K562 (cell line): ENCODE data around the gene VAC14. TPM values are rescaled to one million over a fixed set of nuclear protein-coding genes. Genes with fewer than 3 reads are reported as not detected.

Source experiments
- ATAC-seq: fragments of 200-7000 bp; cut with Tn5 transposase; 3 replicates; pipeline ENCODE4 v1.9.1; 2020; ENCODE audit warnings: moderate library complexity
- BruUV-seq: library from RNA; stranded (reverse); fragments of 400-500 nt; replicated peaks from 2 replicates; lab custom pipeline; 2021; lab: Mats Ljungman, UMichigan
- CTCF ChIA-PET: fragments of 300-600 bp; formaldehyde crosslinking; extraction: SDS; loops from one replicate; lab custom pipeline; 2021; ENCODE audit warnings: low intra/inter-chr PET ratio; lab: Yijun Ruan, JAX
- POLR2A ChIA-PET: fragments of 300-600, 350-650 bp; sonication (Branson Sonifier 250); formaldehyde crosslinking; extraction: SDS; loops from one replicate; lab custom pipeline; 2021; ENCODE audit warnings: antibody characterized with exemption, inconsistent platforms; lab: Yijun Ruan, JAX
- DNase-seq, 4 experiments: peaks; one replicate each; pipeline versions ENCODE4 v3.0.0 to v3.0.0-alpha.2; 2011 to 2018; ENCODE audit warnings: low spot score in 3 of 4, mixed read lengths in 3 of 4; ENCODE audit errors: extremely low read depth in 1 of 4
- FAIRE-seq: peaks from 2 replicates; lab custom pipeline; 2011; peaks lifted over from hg19 to GRCh38; lab: Jason Lieb, UNC
- H2AFZ ChIP-seq: 2 replicates; pipeline ENCODE4 v1.6.0; 2011; ENCODE audit warnings: low read depth, low read length, control low read depth, inconsistent platforms
- H3K27ac ChIP-seq: fragments of 200-600 bp; 3 replicates; pipeline ENCODE4 v1.8.0; 2011; ENCODE audit warnings: low read depth, mild to moderate bottlenecking, control low read depth, inconsistent platforms, low read length, moderate library complexity, mixed read lengths; ENCODE audit errors: extremely low read depth
- H3K27me3 ChIP-seq, 2 experiments: fragments of 300-600 bp in 1 of 2; 2 replicates in 1 of 2; 3 replicates in 1 of 2; pipeline versions ENCODE4 v1.6.0 to v1.8.0; 2011; ENCODE audit warnings: inconsistent platforms in 2 of 2, low read length in 2 of 2, mild to moderate bottlenecking in 1 of 2, mixed read lengths in 1 of 2, moderate library complexity in 1 of 2; ENCODE audit not compliant: control insufficient read depth in 2 of 2, insufficient read depth in 2 of 2
- H3K36me3 ChIP-seq: fragments of 300-600 bp; 3 replicates; pipeline ENCODE4 v1.8.0; 2011; ENCODE audit warnings: mild to moderate bottlenecking, low read length, inconsistent platforms; ENCODE audit not compliant: control insufficient read depth, insufficient read depth
- H3K4me1 ChIP-seq, 2 experiments: fragments of 200-600 bp in 1 of 2; replicated peaks in 1 of 2; 2 replicates in 1 of 2; 3 replicates in 1 of 2; pipeline versions ENCODE4 v1.5.1 to v1.8.0; 2011; ENCODE audit warnings: inconsistent platforms in 2 of 2, low read length in 2 of 2, mild to moderate bottlenecking in 1 of 2, mixed read lengths in 1 of 2, moderate library complexity in 1 of 2; ENCODE audit not compliant: control insufficient read depth in 2 of 2, insufficient read depth in 2 of 2
- H3K4me2 ChIP-seq: 2 replicates; pipeline ENCODE4 v1.6.1; 2011; ENCODE audit warnings: low read length, control low read depth, inconsistent platforms, mixed read lengths; ENCODE audit not compliant: insufficient read depth
- H3K4me3 ChIP-seq: fragments of 200-600 bp; sonication (generic), shearing (Covaris generic); 2 replicates; pipeline ENCODE4 v1.5.1; 2016; ENCODE audit warnings: control low read depth, inconsistent platforms
- H3K79me2 ChIP-seq: fragments of 200-600 bp; 3 replicates; pipeline ENCODE4 v1.8.0; 2011; ENCODE audit warnings: low read length, inconsistent platforms; ENCODE audit not compliant: control insufficient read depth, insufficient read depth
- H3K9ac ChIP-seq, 2 experiments: 2 replicates each; pipeline versions ENCODE4 v1.6.0 to v1.6.1; 2011; ENCODE audit warnings: low read depth in 2 of 2, low read length in 2 of 2, control low read depth in 1 of 2, inconsistent platforms in 1 of 2, mild to moderate bottlenecking in 1 of 2, mixed read lengths in 1 of 2; ENCODE audit not compliant: insufficient read depth in 1 of 2
- H3K9me1 ChIP-seq: one replicate; pipeline ENCODE4 v1.6.0; 2011; ENCODE audit warnings: inconsistent platforms, mild to moderate bottlenecking, low read length, moderate library complexity; ENCODE audit not compliant: control insufficient read depth, insufficient read depth
- H3K9me3 ChIP-seq: replicated peaks from 2 replicates; pipeline ENCODE4 v1.5.1; 2011; ENCODE audit warnings: low read depth, low read length, inconsistent platforms; ENCODE audit not compliant: control insufficient read depth, insufficient read depth
- H4K20me1 ChIP-seq: replicated peaks from 2 replicates; pipeline ENCODE4 v1.6.1; 2011; ENCODE audit warnings: low read length, inconsistent platforms, mixed read lengths; ENCODE audit not compliant: control insufficient read depth, insufficient read depth
- CHD1 ChIP-seq: fragments of 200-600 bp; sonication (generic); IDR thresholded peaks from one replicate; pipeline ENCODE4 v1.6.1; 2012; ENCODE audit warnings: mild to moderate bottlenecking, moderate library complexity, low read length, inconsistent platforms
- CREBBP ChIP-seq: IDR thresholded peaks from one replicate; pipeline ENCODE4 v1.6.1; 2012; ENCODE audit warnings: low read depth, mild to moderate bottlenecking, control low read depth, inconsistent platforms, low read length
- LCOR ChIP-seq: sonication (generic); formaldehyde crosslinking; IDR thresholded peaks from 2 replicates; pipeline ENCODE4 v1.8.0; 2022; ENCODE audit warnings: mild to moderate bottlenecking, missing genetic modification reagents
- MTA1 ChIP-seq: fragments of 450-650 bp; IDR thresholded peaks from 2 replicates; pipeline ENCODE4 v1.6.1; 2017; ENCODE audit warnings: borderline replicate concordance
- MTA3 ChIP-seq: fragments of 450-650 bp; formaldehyde crosslinking; IDR thresholded peaks from 2 replicates; pipeline ENCODE4 v1.6.1; 2017; ENCODE audit warnings: mild to moderate bottlenecking, borderline replicate concordance
- RBM22 ChIP-seq: fragments of 200-400 bp; formaldehyde crosslinking; IDR thresholded peaks from 2 replicates; pipeline ENCODE4 v1.6.1; 2018; ENCODE audit warnings: low read length, low read depth; ENCODE audit not compliant: poor library complexity, severe bottlenecking
- RCOR1 ChIP-seq, 2 experiments: IDR thresholded peaks; 2 replicates each; pipeline ENCODE4 v1.6.1; 2012; ENCODE audit warnings: low read depth in 2 of 2, low read length in 2 of 2, borderline replicate concordance in 1 of 2, improper control_type of control experiment in 1 of 2
- SIRT6 ChIP-seq: IDR thresholded peaks from one replicate; pipeline ENCODE4 v1.6.1; 2012; ENCODE audit warnings: low read depth, mild to moderate bottlenecking, control low read depth, inconsistent platforms, low read length, moderate library complexity
- SMARCA4 ChIP-seq: fragments of 450-650 bp; IDR thresholded peaks from 2 replicates; pipeline ENCODE4 v1.6.1; 2016
- TBL1XR1 ChIP-seq, 2 experiments: IDR thresholded peaks; 2 replicates each; pipeline ENCODE4 v1.6.1; 2012; ENCODE audit warnings: improper control_type of control experiment in 2 of 2, low read length in 2 of 2, mild to moderate bottlenecking in 1 of 2
- TCF7 ChIP-seq: sonication (generic); IDR thresholded peaks from 2 replicates; pipeline ENCODE4 v1.6.1; 2016; ENCODE audit warnings: antibody characterized with exemption, borderline replicate concordance
- U2AF1 ChIP-seq: fragments of 200-400 bp; formaldehyde crosslinking; optimal IDR thresholded peaks from 2 replicates; pipeline ENCODE3; 2017; ENCODE audit warnings: mild to moderate bottlenecking, low read depth, low read length, moderate library complexity
- ZFPM2 ChIP-seq: fragments of 250-450 bp; sonication (Bioruptor Pico); IDR thresholded peaks from 2 replicates; pipeline ENCODE4 v1.5.1; 2022; ENCODE audit warnings: mild to moderate bottlenecking
- ZNF282 ChIP-seq: sonication (generic); formaldehyde crosslinking; IDR thresholded peaks from 2 replicates; pipeline ENCODE4 v1.8.1; 2023; ENCODE audit warnings: missing genetic modification reagents
- ZNF3 ChIP-seq: fragments of 250-450 bp; sonication (Bioruptor Pico); IDR thresholded peaks from 2 replicates; pipeline ENCODE4 v1.5.0; 2021; ENCODE audit warnings: mild to moderate bottlenecking, moderate library complexity
- ZNF668 ChIP-seq: fragments of 250-450 bp; sonication (Bioruptor Pico); IDR thresholded peaks from 2 replicates; pipeline ENCODE4 v1.8.0; 2022; ENCODE audit warnings: mild to moderate bottlenecking, inconsistent platforms
- ZNF766 ChIP-seq: fragments of 200-800 bp; sonication (Bioruptor generic); conservative IDR thresholded peaks from 2 replicates; pipeline ENCODE4 v1.6.1; 2016; ENCODE audit warnings: missing genetic modification characterization, missing compliant biosample characterization
- ZSCAN32 ChIP-seq: fragments of 450-650 bp; formaldehyde crosslinking; IDR thresholded peaks from 2 replicates; pipeline ENCODE4 v1.4.0; 2020; ENCODE audit warnings: mild to moderate bottlenecking, moderate library complexity
- WGBS: fragments of 100-300 bp; shearing (Covaris generic); methylation state at CpG from one replicate; pipeline ENCODE4 v1.1.6; 2016; ENCODE audit warnings: low coverage, mixed read lengths; ENCODE audit not compliant: insufficient coverage; ENCODE audit errors: missing lambda C conversion rate; 5-methylcytosine and 5-hydroxymethylcytosine counted together
- in situ Hi-C: fragments of 300-500 bp; cut with MboI; formaldehyde crosslinking; loops from 4 replicates; pipeline ENCODE4 v1.15.0; 2018; ENCODE audit warnings: inconsistent platforms, mixed read lengths
- intact Hi-C: fragments of 100-400 bp; cut with micrococcal nuclease; formaldehyde crosslinking; loops from 2 replicates; pipeline ENCODE4 v1.14.2; 2022
- polyA plus RNA-seq, 8 experiments: library from polyadenylated mRNA; depleted of rRNA in 4 of 8; stranded (reverse) in 5 of 8; unstranded in 3 of 8; fragments of >200 nt; fragmentation: Nextera tagmentation in 2 of 8; fragmentation: Illumina TruSeq in 1 of 8; extraction: Ambion mirVana in 2 of 8; extraction: Trizol in 1 of 8; gene quantifications; 2 replicates each; pipeline versions ENCODE4 v1.2.1 to v1.2.3, GENCODE V29; 2011 to 2014; ENCODE audit warnings: inconsistent platforms in 1 of 8, missing spikeins in 1 of 8
- total RNA-seq, 7 experiments: library from RNA; depleted of rRNA in 6 of 7; stranded (reverse); fragments of >200 nt in 6 of 7; fragmentation: Illumina TruSeq in 2 of 7; extraction: Trizol in 2 of 7; gene quantifications; 2 replicates each; pipeline versions ENCODE4 v1.2.1 to v1.2.3, GENCODE V29; 2011 to 2021; ENCODE audit warnings: low replicate concordance in 1 of 7

Gene VAC14
- total and polyA plus RNA-seq, 9 of the 15 experiments (the other 6 are each of a cell fraction or from before 2014, with no cell fraction given), result 1.3 to 41.6 (median 26.6) TPM

DNA sequence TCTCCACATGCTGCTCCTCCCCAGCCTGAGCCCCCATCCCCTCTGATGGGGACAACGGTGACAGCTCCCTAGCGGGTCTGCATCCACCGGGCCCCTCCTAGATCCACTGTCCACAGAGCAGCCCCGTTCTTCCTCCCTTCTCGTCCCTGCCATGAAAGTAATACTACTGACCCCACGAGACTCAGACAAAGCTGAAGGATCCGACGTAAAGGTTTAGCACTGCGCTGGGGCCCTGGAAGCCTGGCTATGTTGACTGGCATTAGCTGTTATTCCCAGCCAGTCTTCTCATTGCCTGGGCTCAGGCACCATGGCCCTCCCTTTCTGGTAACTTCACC is 30.7 kb downstream of the VAC14 start:
- no peak overlapping the region for H3K4me3 ChIP-seq
- H4K20me1 ChIP-seq, result no peaks in the 10 kb centered on the region; the same call in 1 of the 2 replicates
- DNase-seq, result no peak
- no peaks in the 10 kb centered on the region for H3K9me1 ChIP-seq
- BruUV-seq, result no TSS peak
- ChIA-PET CTCF (interaction anchor here (0.6 to 0.7 kb wide), 3 partner anchors 89 to 262 kb away, joined by 3 to 7 read pairs (median 4); no protein-coding TSS in a partner anchor), POLR2A (no interaction called here)
- H3K9me3 ChIP-seq, result no peaks in the 10 kb centered on the region
- 79% methylated on average over 9 of the region's 9 CpGs for WGBS
- no peak overlapping the region for H3K4me2 ChIP-seq
- H3K36me3 ChIP-seq, result peaks cover 53% of the 10 kb centered on the region; the same call in 2 of the 3 replicates
- FAIRE-seq, result no peak
- H2AFZ ChIP-seq, result no peak overlapping the region
- intact Hi-C loops (loop anchor here (2.0 to 10.0 kb wide), 3 partner anchors 83 to 395 kb away; partner anchors contain the start of gene MTSS2), in situ Hi-C loops (no loop called here)
- ATAC-seq, result no peak
- H3K4me1 ChIP-seq, result peaks cover 0 to 2% of the 10 kb centered on the region in 2 experiments; a peak in 3 of 5 replicates
- H3K27ac ChIP-seq, result no peak overlapping the region
- no peak overlapping the region for H3K9ac ChIP-seq
- H3K79me2 ChIP-seq, result no peaks in the 10 kb centered on the region
- no peak for TF ChIP-seq SIRT6
- no peak for TF ChIP-seq ZFPM2 (CRISPR knock-in tag)
- no peak for TF ChIP-seq ZNF3 (CRISPR knock-in tag)
- no peak for TF ChIP-seq TBL1XR1 (IDR thresholded peaks at IDR 0.05; ENCODE audit: low read length in 2 of 2)
- no peak for TF ChIP-seq TCF7
- TF ChIP-seq RBM22, result no peak
- TF ChIP-seq CREBBP, result no peak
- TF ChIP-seq CHD1, result no peak
- TF ChIP-seq ZNF668 (CRISPR knock-in tag), result no peak
- TF ChIP-seq U2AF1, result no peak
- TF ChIP-seq ZNF766 (CRISPR knock-in tag), result no peak
- no peak for TF ChIP-seq ZSCAN32 (CRISPR knock-in tag)
- TF ChIP-seq RCOR1 (IDR thresholded peaks at IDR 0.05; ENCODE audit: borderline replicate concordance in 1 of 2, low read depth in 2 of 2, low read length in 2 of 2), result no peak
- TF ChIP-seq MTA3, result no peak
- TF ChIP-seq ZNF282, result no peak
- no peak for TF ChIP-seq LCOR
- no peak for TF ChIP-seq SMARCA4
- no peak for TF ChIP-seq MTA1
- H3K27me3 ChIP-seq, result no peaks in the 10 kb centered on the region
